Erythroblast (primary cell): ENCODE measurements around the gene PNKP.

ENCODE experiments used
- GATA1 ChIP-seq: IDR thresholded peaks from 2 replicates; pipeline ENCODE4 v1.6.1; 2011; ENCODE audit warnings: low read depth, mild to moderate bottlenecking, control low read depth, low read length, moderate library complexity
- POLR2A ChIP-seq: IDR thresholded peaks from 2 replicates; pipeline ENCODE4 v1.6.1; 2011; ENCODE audit warnings: mild to moderate bottlenecking, low read length

DNA sequence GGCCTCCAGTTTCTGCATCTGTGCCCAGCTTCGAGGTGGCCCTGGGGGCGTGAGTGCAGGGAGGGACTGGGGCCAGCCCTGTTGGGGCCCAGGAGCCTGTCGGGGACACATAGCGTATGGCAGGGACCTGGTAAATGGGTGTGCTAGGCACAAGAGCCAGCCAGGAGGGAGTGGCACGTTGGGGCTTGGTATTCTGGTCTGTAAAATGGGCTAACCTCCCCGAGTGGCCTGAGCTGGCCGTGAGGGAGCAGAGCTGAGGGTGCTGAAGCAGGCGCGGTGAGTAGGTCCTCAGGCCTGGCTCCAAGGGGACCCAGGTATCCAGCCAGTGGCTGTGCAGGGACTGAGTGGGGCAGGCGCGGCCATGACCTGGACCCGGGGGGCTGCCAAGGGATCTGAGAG lies 12.1 kb downstream of the PNKP start:
- TF ChIP-seq POLR2A, result no peak
- no peak for TF ChIP-seq GATA1
